Uterus (tissue), 4 donors: ENCODE data around the gene XKR7. TPM values are rescaled to one million over a fixed set of nuclear protein-coding genes. Genes with fewer than 3 reads are reported as not detected.
A peak's percentile ranks its signal among the peaks of the same experiment; 100 is the strongest.
"Not testable (repeated sequence)": the region's sequence is repeated elsewhere in the genome, so short reads cannot be mapped to it uniquely, and the experiment has no call there.

ENCODE experiments used
- DNase-seq, 2 donors: peaks; one replicate each; pipeline ENCODE4 v3.0.0-alpha.2; 2019 to 2020
- H3K27ac ChIP-seq, 2 donors: fragments of 200-600 bp; sonication (generic); 1 replicate in 1 of 2; 2 replicates in 1 of 2; pipeline ENCODE4 v1.5.1; 2016 to 2018
- H3K27me3 ChIP-seq, 2 donors: fragments of 200-600 bp; sonication (generic); one replicate each; pipeline ENCODE4 v1.5.1; 2018 to 2019; ENCODE audit warnings: control low read depth in 1 of 2
- H3K36me3 ChIP-seq, 2 donors: fragments of 200-600 bp; sonication (generic); one replicate each; pipeline ENCODE4 v1.5.1; 2019; ENCODE audit warnings: control low read depth in 1 of 2
- H3K4me1 ChIP-seq, 2 donors: fragments of 200-600 bp; sonication (generic); one replicate each; pipeline ENCODE4 v1.5.1; 2018 to 2019; ENCODE audit warnings: control low read depth in 1 of 2
- H3K4me3 ChIP-seq, 2 donors: fragments of 200-600 bp; sonication (generic); 1 replicate in 1 of 2; 2 replicates in 1 of 2; pipeline ENCODE4 v1.5.1; 2018 to 2019; ENCODE audit warnings: mild to moderate bottlenecking in 1 of 2
- H3K9me3 ChIP-seq, 2 donors: fragments of 200-600 bp; sonication (generic); one replicate each; pipeline ENCODE4 v1.5.1; 2019; ENCODE audit warnings: control low read depth in 1 of 2
- POLR2A ChIP-seq, 2 donors: fragments of 450-650 bp; IDR thresholded peaks; one replicate each; pipeline ENCODE4 v1.6.1; 2016; ENCODE audit warnings: antibody characterized with exemption in 2 of 2, mild to moderate bottlenecking in 1 of 2, moderate library complexity in 1 of 2
- intact Hi-C: fragments of 100-400 bp; cut with DNase I; formaldehyde crosslinking; loops from one replicate; pipeline ENCODE4 v1.15.1; 2023; ENCODE audit warnings: low total_unique reads
- total RNA-seq, 4 donors: library from RNA; depleted of rRNA in 3 of 4; stranded (reverse); fragments of >200 nt in 3 of 4; gene quantifications; one replicate each; pipeline versions ENCODE4 v1.1.0 to v1.2.4, GENCODE V29; 2014 to 2023
- TF ChIP-seq, protein P1 (sequence below), 4 experiments: fragments of 200-600 bp in 2 of 4; fragments of 450-650 bp in 2 of 4; sonication (generic) in 2 of 4; IDR thresholded peaks; one replicate each; pipeline ENCODE4 v1.5.1; 2016 to 2019; ENCODE audit warnings: antibody characterized with exemption in 4 of 4, mild to moderate bottlenecking in 2 of 4, moderate library complexity in 1 of 4
- donor health status: DM: yes; HTN: yes; CAD: no.

Gene XKR7
- total RNA-seq, 4 donors from 2014 or later, result 0.14 TPM; not detected in 3

DNA sequence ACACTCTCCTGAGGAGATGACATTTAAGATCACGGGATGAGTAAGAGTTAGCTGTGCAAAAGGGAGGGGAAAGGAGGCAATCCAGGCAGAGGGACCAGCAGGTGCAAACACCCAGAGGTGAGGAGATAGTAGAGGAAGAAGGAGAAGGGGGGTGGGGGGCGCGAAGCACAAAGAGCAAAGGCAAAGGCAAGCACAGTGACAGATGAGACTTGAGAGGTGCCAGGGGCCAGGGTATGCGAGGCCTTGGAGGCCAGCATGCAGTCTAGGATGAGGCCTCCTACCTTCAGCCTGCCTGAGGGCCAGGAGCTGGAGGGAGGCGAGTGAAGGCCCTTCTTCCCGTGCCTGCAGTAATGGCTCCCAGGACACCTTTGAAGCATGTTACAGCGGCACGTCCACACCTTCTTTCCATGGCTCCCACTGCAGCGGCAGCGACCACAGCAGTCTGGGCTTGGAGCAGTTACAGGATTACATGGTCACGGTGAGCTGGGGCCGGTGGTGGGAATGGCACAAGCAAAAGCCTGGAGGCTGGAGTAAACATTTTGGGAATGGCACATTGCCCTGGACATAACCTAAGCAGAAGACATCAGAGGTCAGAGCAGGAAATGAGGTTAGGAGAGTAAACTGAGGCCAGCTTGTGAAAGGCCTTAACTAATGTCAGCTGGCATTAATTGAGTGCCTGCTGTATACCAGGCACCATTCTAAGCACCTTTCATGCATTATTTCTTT, 60.9 kb downstream of the XKR7 start:
- H3K4me1 ChIP-seq, result no peaks in the 10 kb centered on the region
- no peak for DNase-seq
- no peak for TF ChIP-seq POLR2A (IDR thresholded peaks at IDR 0.05)
- TF ChIP-seq, protein P1, sequence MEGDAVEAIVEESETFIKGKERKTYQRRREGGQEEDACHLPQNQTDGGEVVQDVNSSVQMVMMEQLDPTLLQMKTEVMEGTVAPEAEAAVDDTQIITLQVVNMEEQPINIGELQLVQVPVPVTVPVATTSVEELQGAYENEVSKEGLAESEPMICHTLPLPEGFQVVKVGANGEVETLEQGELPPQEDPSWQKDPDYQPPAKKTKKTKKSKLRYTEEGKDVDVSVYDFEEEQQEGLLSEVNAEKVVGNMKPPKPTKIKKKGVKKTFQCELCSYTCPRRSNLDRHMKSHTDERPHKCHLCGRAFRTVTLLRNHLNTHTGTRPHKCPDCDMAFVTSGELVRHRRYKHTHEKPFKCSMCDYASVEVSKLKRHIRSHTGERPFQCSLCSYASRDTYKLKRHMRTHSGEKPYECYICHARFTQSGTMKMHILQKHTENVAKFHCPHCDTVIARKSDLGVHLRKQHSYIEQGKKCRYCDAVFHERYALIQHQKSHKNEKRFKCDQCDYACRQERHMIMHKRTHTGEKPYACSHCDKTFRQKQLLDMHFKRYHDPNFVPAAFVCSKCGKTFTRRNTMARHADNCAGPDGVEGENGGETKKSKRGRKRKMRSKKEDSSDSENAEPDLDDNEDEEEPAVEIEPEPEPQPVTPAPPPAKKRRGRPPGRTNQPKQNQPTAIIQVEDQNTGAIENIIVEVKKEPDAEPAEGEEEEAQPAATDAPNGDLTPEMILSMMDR (IDR thresholded peaks at IDR 0.05), result no peak
- intact Hi-C loops, result no loop called here
- H3K9me3 ChIP-seq, result no peaks in the 10 kb centered on the region
- no peak overlapping the region for H3K27ac ChIP-seq
- peaks cover 0 to 10% of the 10 kb centered on the region in 2 donors for H3K27me3 ChIP-seq
- H3K4me3 ChIP-seq, result no peak overlapping the region
- H3K36me3 ChIP-seq, result no peaks in the 10 kb centered on the region

DNA sequence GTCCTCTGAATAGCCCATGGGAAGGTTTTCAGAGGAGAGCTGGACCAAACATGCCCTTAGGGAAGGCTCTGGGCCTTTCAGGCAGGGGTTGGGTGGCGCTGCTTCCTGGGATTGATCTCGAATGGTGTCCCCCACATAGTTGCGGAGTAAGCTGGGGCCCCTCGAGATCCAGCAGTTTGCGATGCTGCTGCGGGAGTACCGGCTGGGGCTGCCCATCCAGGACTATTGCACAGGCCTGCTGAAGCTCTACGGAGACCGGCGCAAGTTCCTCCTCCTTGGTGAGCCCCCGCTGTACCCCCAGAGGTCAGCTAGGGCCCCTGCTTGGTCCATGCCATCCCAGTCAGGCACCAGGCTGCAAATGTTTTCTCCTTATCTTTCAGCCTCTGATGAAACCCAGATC, 61.6 kb downstream of the XKR7 start:
- H3K9me3 ChIP-seq, result no peaks in the 10 kb centered on the region
- no peak overlapping the region for H3K4me3 ChIP-seq
- intact Hi-C loops, result no loop called here
- no peak for DNase-seq
- no peaks in the 10 kb centered on the region for H3K36me3 ChIP-seq
- peaks cover 0 to 10% of the 10 kb centered on the region in 2 donors for H3K27me3 ChIP-seq
- H3K4me1 ChIP-seq, result no peaks in the 10 kb centered on the region
- no peak for TF ChIP-seq POLR2A (IDR thresholded peaks at IDR 0.05)
- TF ChIP-seq, protein P1 (IDR thresholded peaks at IDR 0.05), result no peak
- no peak overlapping the region for H3K27ac ChIP-seq

DNA sequence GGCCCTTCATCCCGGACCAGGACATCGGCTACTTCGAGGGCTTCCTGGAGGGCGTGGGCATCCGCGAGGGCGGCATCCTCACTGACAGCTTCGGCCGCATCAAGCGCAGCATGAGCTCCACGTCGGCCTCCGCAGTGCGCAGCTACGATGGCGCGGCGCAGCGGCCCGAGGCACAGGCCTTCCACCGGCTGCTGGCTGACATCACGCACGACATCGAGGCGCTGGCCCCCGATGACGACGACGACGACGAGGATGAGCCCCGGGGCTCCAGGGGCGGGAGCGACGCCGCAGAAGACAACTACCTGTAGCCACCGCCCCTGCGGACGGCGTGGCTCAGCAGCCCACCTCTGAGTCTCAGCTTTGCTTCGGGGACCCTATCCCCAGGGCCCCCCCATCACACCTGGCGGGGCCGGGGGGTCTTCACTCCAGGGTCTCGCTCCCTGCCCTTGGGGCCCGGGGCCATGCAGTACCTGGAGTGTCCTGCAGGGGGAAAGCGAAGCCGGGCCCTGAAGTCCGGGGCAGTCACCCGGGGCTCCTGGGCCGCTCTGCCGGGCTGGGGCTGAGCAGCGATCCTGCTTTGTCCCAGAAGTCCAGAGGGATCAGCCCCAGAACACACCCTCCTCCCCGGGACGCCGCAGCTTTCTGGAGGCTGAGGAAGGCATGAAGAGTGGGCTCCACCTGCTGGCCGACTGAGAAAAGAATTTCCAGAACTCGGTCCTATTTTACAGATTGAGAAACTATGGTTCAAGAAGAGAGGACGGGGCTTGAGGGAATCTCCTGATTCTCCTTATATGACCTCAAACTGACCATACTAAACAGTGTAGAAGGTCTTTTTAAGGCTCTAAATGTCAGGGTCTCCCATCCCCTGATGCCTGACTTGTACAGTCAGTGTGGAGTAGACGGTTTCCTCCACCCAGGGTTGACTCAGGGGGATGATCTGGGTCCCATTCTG, 63.3 kb downstream of the XKR7 start:
- H3K27ac ChIP-seq, result no peak overlapping the region
- no peaks in the 10 kb centered on the region for H3K36me3 ChIP-seq
- H3K4me3 ChIP-seq, result no peak overlapping the region
- TF ChIP-seq, protein P1 (IDR thresholded peaks at IDR 0.05), result peak; percentile 60 to 84 (median 66)
- no peak for TF ChIP-seq POLR2A (IDR thresholded peaks at IDR 0.05)
- intact Hi-C loops, result loop anchor here (5.0 kb wide), 1 partner anchor 209 kb away; no protein-coding TSS in a partner anchor
- H3K27me3 ChIP-seq, result peaks cover 0 to 16% of the 10 kb centered on the region in 2 donors
- no peaks in the 10 kb centered on the region for H3K9me3 ChIP-seq
- DNase-seq, result peak; percentile 64 to 65
- no peaks in the 10 kb centered on the region for H3K4me1 ChIP-seq

DNA sequence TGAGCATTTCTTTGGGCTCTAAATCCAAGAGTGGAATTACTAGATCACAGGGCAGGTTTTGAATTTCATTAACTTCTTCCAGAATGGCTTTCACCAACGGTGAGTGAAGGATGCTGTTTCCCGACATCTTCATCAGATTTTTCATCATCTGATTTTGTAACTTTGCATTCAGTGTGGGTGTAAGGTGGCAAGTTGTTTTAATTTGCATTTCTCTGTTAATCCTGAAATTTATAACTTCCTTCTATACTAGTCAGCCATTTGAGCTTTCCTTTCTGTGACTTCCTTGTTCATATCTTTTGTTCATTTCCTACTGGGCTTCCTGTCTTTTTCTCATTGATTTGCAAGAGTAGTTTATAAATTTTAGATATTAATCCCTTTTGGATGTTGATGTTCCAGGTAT, 65.4 kb downstream of the XKR7 start:
- Histone ChIP-seq H3K9me3 (no peaks in the 10 kb centered on the region), H3K4me1 (no peaks in the 10 kb centered on the region), H3K27me3 (peaks cover 0 to 16% of the 10 kb centered on the region in 2 donors), H3K27ac (no peak overlapping the region), H3K4me3 (no peak overlapping the region), H3K36me3 (no peaks in the 10 kb centered on the region)
- TF ChIP-seq, protein P1 (IDR thresholded peaks at IDR 0.05), result no peak
- TF ChIP-seq POLR2A (IDR thresholded peaks at IDR 0.05), result no peak
- no peak for DNase-seq
- intact Hi-C loops, result loop anchor here (5.0 kb wide), 1 partner anchor 211 kb away; no protein-coding TSS in a partner anchor

DNA sequence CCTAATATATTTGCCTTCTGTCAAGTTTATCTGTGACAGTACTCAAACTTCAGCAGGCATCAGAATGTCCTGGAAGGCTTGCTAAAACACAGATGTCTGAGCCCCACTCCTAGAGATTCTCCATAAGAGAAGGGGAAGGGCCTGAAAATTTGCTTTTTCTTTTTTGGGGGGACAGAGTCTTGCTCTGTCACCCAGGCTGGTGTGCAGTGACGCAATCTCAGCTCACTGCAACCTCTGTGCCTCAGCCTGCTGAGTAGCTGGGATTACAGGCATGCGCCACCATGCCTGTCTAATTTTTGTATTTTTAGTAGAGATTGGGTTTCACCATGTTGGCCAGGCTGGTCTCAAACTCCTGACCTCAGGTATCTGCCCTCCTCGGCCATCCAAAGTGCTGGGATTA, 65.8 kb downstream of the XKR7 start:
- not testable (repeated sequence) for H3K4me3 ChIP-seq, H3K9me3 ChIP-seq, H3K27ac ChIP-seq, H3K36me3 ChIP-seq, H3K4me1 ChIP-seq, DNase-seq
- peaks cover 0 to 16% of the 10 kb centered on the region in 2 donors for H3K27me3 ChIP-seq
- intact Hi-C loops, result loop anchor here (5.0 kb wide), 1 partner anchor 211 kb away; no protein-coding TSS in a partner anchor
